ENCODE measurements around the gene BARHL1. TPM values are rescaled to one million over a fixed set of nuclear protein-coding genes. Genes with fewer than 3 reads are reported as not detected.

BARHL1 gene
- total and polyA plus RNA-seq, 9 of the 15 experiments (the other 6 are each of a cell fraction or from before 2014, with no cell fraction given) = not detected

DNA sequence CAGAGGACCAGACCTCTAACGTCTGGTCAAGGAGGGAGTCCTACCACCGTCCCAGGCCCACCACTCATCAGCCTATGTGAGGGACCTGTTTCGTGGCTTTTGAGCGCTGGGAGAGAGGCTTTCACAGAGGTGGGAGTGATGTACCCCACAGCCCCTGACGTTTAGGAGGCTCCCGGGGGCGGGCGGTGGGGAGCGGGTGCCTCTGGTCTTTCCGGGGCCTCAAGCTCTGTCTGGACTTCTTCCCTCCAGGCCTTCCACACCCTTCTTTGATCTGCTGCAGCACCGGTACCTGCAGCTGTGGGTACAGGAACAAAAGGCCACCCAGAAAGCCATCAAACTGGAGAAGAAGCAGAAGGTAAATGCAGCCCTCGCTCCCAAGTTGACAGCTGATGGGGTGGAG, 45.1 kb upstream of the BARHL1 start:
- ChIA-PET CTCF (ENCODE audit: low intra/inter-chr PET ratio) (no interaction called here), POLR2A (interaction anchor here (0.6 to 1.3 kb wide), 4 partner anchors 12 to 668 kb away, joined by 3 to 6 read pairs (median 4); no protein-coding TSS in a partner anchor)
- DNase-seq (ENCODE audit: extremely low read depth in 1 of 4, low spot score in 3 of 4) (no peak), ATAC-seq (no peak), FAIRE-seq (no peak)
- H3K9me3 ChIP-seq (replicated peaks; ENCODE audit: control insufficient read depth, insufficient read depth, low read depth, low read length) = no peaks in the 10 kb centered on the region
- H3K27ac ChIP-seq (ENCODE audit: extremely low read depth, low read depth, low read length) = no peak overlapping the region
- no peak overlapping the region for H3K4me3 ChIP-seq
- peaks cover 39 to 70% of the 10 kb centered on the region in 2 experiments for H3K27me3 ChIP-seq (ENCODE audit: control insufficient read depth in 2 of 2, insufficient read depth in 2 of 2, low read length in 2 of 2)
- H3K9ac ChIP-seq (ENCODE audit: insufficient read depth in 1 of 2, low read depth in 2 of 2, low read length in 2 of 2) = no peak overlapping the region
- no peaks in the 10 kb centered on the region for H3K36me3 ChIP-seq (ENCODE audit: control insufficient read depth, insufficient read depth, low read length)
- H3K9me1 ChIP-seq (ENCODE audit: control insufficient read depth, insufficient read depth, low read length) = no peaks in the 10 kb centered on the region
- no peak overlapping the region for H2AFZ ChIP-seq (ENCODE audit: low read depth, low read length)
- no peaks in the 10 kb centered on the region for H4K20me1 ChIP-seq (replicated peaks; ENCODE audit: control insufficient read depth, insufficient read depth, low read length)
- 0% methylated on average over 12 of the region's 12 CpGs for WGBS (ENCODE audit: insufficient coverage, low coverage, missing lambda C conversion rate)
- H3K79me2 ChIP-seq (ENCODE audit: control insufficient read depth, insufficient read depth, low read length) = no peaks in the 10 kb centered on the region
- in situ Hi-C loops (cut with MboI) = no loop called here
- no peak overlapping the region for H3K4me2 ChIP-seq (ENCODE audit: insufficient read depth, low read length)
- intact Hi-C loops (cut with micrococcal nuclease) = no loop called here
- no peak for TF ChIP-seq POLR2AphosphoS5 (IDR thresholded peaks at IDR 0.05; ENCODE audit: control insufficient read depth, insufficient read depth, low read depth, low read length)
- no peak for TF ChIP-seq ETV1 (tag; conservative IDR thresholded peaks at IDR 0.05; ENCODE audit: low read depth)
- TF ChIP-seq SRSF3 (IDR thresholded peaks at IDR 0.05; ENCODE audit: insufficient read depth, low read length) = no peak
- no peak for TF ChIP-seq SAP30 (IDR thresholded peaks at IDR 0.05; ENCODE audit: borderline replicate concordance, insufficient read depth, low read depth, low read length, poor library complexity, severe bottlenecking)
- no peak for TF ChIP-seq TAL1 (IDR thresholded peaks at IDR 0.05)
- TF ChIP-seq, protein P1, sequence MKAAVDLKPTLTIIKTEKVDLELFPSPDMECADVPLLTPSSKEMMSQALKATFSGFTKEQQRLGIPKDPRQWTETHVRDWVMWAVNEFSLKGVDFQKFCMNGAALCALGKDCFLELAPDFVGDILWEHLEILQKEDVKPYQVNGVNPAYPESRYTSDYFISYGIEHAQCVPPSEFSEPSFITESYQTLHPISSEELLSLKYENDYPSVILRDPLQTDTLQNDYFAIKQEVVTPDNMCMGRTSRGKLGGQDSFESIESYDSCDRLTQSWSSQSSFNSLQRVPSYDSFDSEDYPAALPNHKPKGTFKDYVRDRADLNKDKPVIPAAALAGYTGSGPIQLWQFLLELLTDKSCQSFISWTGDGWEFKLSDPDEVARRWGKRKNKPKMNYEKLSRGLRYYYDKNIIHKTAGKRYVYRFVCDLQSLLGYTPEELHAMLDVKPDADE (conservative IDR thresholded peaks at IDR 0.05; ENCODE audit: control insufficient read depth, low read depth, low read length) = no peak
- no peak for TF ChIP-seq ZNF143 (CRISPR knock-in tag; IDR thresholded peaks at IDR 0.05)
- TF ChIP-seq NFIC (IDR thresholded peaks at IDR 0.05) = no peak
- TF ChIP-seq ATF1 (CRISPR knock-in tag; IDR thresholded peaks at IDR 0.05) = no peak
- no peak for TF ChIP-seq ATF1 (tag; IDR thresholded peaks at IDR 0.05)
- no peak for TF ChIP-seq MAFK (IDR thresholded peaks at IDR 0.05; ENCODE audit: low read length)
- TF ChIP-seq RCOR1 (IDR thresholded peaks at IDR 0.05; ENCODE audit: borderline replicate concordance in 1 of 2, low read depth in 2 of 2, low read length in 2 of 2) = no peak
- no peak for TF ChIP-seq FUS (optimal IDR thresholded peaks at IDR 0.05; ENCODE audit: low read depth, low read length)
- no peak for TF ChIP-seq RUNX1 (IDR thresholded peaks at IDR 0.05; ENCODE audit: low read depth)
- H3K4me1 ChIP-seq (replicated peaks in 1 of 2; ENCODE audit: control insufficient read depth in 2 of 2, insufficient read depth in 2 of 2, low read length in 2 of 2) = no peaks in the 10 kb centered on the region
- no TSS peak for BruUV-seq (replicated peaks)

All from K562 (cell line).